ENCODE results near the gene SETD3.

Gene SETD3

DNA sequence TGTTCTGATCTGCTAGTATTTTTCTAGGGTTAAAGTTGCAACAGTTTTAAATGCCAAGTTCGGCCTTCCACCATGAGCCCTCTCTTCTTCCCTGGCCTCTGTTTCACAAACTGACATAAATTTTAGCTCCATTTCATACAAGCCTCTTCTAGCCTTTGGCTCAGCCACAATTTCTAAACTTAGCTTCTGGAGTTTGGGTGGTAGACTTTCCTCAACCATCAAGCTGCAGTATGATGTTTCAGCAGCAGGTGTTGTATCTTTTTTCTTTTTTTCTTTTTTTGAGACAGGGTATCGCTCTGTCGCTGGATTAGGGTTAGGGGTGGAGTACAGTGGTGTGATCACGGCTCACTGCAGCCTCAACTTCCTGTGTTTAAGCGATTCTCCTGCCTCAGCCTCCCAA lies 29.4 kb downstream of the SETD3 start:
- no peak for DNase-seq

DNA sequence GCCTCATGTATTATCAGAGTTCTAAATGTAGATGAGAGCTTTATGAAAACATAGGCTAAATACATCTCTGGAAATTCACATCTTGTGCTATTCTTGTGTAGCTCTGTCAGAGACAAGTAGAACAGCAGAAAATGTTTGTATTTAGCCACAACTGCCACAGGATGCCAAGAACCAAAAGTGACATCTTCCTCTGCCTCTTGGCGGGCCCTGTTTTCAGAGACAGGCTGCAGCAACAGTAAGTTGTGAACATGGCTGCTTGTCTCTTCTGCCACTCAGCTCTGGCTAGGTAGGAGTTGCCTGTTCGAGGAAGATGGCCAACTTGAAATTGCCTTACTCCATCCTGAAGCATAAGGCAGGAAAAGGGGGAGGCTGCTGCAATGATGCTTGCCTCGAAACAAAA lies 30.4 kb downstream of the SETD3 start:
- no peak for DNase-seq

DNA sequence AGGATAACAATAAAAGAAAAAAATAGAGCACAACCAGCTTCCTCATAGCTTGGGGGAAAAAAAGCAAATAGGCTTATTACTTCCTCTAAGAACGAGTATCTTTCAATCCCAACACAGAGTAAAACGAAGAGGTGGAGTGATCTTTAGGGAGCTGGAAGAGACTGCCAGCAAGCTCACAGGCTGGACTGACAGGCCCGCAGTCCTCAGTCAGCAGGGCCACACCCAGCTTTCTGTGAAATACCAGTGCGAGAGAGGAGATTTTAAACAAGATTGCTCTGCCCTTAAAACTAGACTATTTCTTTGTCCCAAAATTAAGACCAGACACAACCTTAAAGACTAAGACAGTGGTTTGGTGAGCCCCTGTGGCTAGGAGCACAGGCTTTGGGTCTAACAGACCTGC lies 32.9 kb downstream of the SETD3 start:
- DNase-seq = no peak

DNA sequence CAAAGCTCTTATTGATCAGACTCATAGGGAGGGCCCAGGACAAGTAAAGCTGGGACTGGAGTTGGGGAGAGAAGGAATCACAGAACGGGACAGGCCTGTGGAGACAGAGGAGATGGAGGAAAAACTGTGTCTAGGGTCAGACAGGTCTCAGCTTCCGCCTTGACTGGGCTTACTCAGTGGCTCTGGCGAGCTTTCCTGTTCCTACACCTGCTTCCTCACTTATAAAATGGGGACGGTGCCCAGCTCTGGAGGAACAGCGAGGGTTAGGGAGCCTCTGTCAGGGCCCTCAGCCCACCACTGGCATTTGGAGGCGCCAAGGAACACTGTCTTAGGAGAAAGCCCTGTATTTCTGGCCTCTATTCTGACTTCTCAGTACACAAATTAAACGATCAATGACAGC lies 34.7 kb downstream of the SETD3 start:
- DNase-seq = no peak

GRCh38 chr14:99441918-99442317 lies 38.7 kb downstream of the SETD3 start:
- DNase-seq = no peak

GRCh38 chr14:99441157-99441870 lies 39.3 kb downstream of the SETD3 start:
- no peak for DNase-seq

GRCh38 chr14:99440278-99440677 lies 40.4 kb downstream of the SETD3 start:
- no peak for DNase-seq

DNA sequence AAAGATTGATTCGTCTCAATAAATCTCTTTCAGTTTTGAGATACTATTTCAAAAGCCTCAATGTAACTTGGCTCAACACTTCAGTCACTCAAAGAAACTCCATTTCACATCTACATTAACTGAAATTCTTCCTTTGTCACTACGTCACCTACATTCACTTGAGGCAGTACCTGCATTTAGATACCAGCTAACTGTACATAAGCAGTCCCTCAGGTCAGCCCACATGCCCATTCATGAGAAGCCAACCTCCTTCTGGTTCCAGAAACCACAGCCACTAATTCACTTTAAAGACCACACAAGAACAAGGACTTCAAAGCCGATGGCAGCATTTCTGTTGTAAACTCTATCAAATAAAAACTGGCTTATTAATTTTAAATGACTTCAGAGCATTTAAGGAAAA lies 43.0 kb downstream of the SETD3 start:
- DNase-seq = no peak

- peak; percentile 34 for DNase-seq
Measured at GRCh38 chr14:99436247-99437180, 44.1 kb downstream of the SETD3 start.

- DNase-seq = no peak
Measured at GRCh38 chr14:99435327-99435726, 45.3 kb downstream of the SETD3 start.

DNA sequence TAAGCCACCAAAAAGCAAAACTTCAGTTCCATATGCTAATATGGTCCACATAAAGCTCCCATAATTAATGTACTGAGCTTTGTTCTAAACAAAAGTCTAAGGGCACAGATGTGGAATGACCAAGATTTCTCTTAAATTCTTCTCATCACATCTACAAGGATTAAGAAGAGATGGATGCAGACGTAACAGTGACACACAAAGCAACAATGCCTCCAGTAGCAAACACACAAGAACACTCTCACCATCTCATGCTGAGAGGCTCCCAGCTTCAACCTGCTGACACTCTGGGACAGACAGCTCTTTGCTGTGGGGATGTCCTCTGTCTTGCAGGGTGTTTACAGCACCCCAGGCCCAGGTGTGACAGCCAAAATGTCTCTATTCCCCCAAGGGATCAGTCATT lies 48.2 kb downstream of the SETD3 start:
- DNase-seq = no peak

- no peak for DNase-seq
Measured at GRCh38 chr14:99431986-99432385, 48.7 kb downstream of the SETD3 start.

DNA sequence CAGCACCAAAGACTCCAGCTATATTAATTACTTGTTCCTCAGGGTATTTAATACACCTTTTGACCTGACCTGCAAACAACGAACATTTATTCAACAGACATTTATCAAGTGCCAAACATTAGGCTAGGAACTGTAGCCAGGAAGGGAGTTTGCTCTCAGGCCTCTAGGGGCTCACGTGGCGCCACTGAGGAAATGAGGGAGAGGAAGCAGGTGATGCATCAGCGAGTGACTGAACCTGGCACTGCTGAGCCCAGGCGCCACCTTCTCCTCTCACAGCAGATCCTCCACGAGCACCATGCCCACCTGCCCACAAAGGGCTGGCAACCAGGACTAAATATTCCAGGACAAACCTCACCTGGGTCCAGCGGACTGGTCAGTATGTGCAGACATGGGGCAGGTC lies 50.2 kb downstream of the SETD3 start:
- DNase-seq = peak; percentile 28

GRCh38 chr14:99427632-99428300 lies 52.9 kb downstream of the SETD3 start:
- no peak for DNase-seq

GRCh38 chr14:99426813-99427346 lies 53.8 kb downstream of the SETD3 start:
- DNase-seq = no peak

DNA sequence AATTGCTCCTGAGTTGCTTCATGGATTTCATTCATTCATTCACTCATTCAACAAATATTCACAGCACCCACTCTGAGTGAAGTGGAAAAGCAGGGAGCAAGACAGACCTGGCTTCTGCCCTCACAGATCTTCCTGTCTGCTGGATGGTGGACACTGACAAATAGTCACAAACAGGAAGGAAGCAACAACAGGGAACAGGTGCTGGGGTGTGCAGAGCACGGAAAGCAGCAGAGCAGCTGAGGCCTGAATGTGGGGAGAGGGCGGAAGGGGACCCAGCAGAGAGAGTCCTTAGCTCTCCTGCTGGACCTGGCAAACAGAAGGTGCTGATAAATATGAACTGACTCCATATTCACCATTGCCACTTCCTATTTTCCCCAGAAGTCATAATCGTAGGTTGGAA lies 54.4 kb downstream of the SETD3 start:
- no peak for DNase-seq

DNA sequence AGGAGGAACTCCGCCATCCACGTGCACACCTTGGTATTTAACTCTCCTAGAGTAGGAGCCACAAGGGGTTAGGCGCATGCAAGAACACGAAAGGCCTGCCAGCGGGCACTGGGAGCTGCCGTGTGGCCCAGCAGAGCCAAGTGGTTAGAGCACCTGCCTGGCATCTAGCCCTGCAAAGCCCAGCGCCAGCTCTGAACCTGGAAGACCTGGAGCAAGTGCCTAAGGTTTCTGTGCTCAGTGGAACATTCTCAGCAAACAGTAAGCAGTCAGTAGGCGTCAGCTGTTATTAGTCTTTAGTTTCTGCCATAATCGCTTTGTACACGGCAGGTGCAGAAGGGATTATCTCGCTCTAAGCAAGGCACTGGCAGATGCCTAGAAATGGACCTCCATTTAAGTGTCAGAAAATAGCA lies 55.4 kb downstream of the SETD3 start:
- DNase-seq = no peak

- DNase-seq = no peak
Measured at GRCh38 chr14:99424306-99424877, 56.3 kb downstream of the SETD3 start.

- DNase-seq = no peak
Measured at GRCh38 chr14:99423434-99423833, 57.2 kb downstream of the SETD3 start.

GRCh38 chr14:99422228-99423010 lies 58.2 kb downstream of the SETD3 start:
- no peak for DNase-seq

DNA sequence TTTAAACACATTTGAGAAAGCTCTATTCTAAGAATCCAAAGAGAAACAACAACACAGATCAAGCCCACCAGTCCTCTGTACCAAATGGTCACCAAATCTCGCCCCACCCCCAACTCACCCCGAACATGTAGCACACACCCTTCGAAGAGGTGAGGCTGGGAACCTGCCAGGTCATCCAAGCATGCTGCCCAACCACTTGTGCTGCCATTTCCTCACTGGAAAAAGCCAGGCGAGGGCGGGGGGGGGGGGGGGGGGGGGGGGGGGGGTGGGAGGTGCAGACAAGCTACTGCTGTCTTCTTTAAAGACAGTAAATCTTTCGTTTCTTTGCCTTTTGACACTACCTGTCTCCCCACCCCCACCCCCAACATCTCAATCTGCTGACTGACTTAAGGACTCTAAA lies 59.9 kb downstream of the SETD3 start:
- DNase-seq = no peak

DNA sequence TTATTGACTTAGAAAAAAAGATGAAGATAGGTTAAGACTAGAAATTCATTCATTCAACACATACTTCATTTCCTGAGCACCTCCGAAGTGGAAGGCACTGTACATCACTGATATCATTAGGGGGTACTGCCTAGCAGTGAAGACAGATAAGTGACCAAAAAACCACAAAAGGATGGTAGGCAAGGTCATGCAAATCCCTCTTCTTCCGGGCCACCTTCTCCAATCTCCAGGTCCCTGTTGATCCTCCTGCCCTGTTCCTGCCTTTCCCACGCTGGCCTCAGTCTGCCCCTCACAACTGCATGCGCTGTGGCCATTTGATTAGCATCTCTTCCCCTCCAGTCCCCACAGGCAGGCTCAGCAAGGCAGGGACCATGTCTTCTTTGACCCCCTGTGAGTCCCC lies 60.8 kb downstream of the SETD3 start:
- DNase-seq = no peak
